Neural progenitor cell (in vitro differentiated cells): Measurements from ENCODE around the gene TMEM117.

Experiments
- CTCF ChIP-seq: fragments of 200-600 bp; sonication (generic); IDR thresholded peaks from 2 replicates; pipeline ENCODE4 v1.5.1; 2017; ENCODE audit warnings: antibody characterized with exemption, mild to moderate bottlenecking
- EZH2 ChIP-seq: fragments of 200-600 bp; sonication (generic); IDR thresholded peaks from 2 replicates; pipeline ENCODE4 v1.6.1; 2017; ENCODE audit warnings: antibody characterized with exemption, mild to moderate bottlenecking, moderate library complexity

GRCh38 chr12:44314007-44314500, 478.2 kb downstream of the TMEM117 start:
- no peak for TF ChIP-seq CTCF
- TF ChIP-seq EZH2: no peak
